Glutamatergic neuron (in vitro differentiated cells): ENCODE data around the gene NCF4. TPM values are rescaled to one million over a fixed set of nuclear protein-coding genes. Genes with fewer than 3 reads are reported as not detected.

ENCODE experiments used
- DNase-seq: peaks from one replicate; pipeline ENCODE4 v3.0.0; 2022
- H3K27ac Mint-ChIP-seq: one replicate; pipeline ENCODE4 v1.8.0; 2020; ENCODE audit warnings: mild to moderate bottlenecking, mixed read lengths, inconsistent platforms; ENCODE audit not compliant: unreplicated experiment
- H3K27me3 Mint-ChIP-seq: one replicate; pipeline ENCODE4 v1.8.0; 2020; ENCODE audit warnings: mild to moderate bottlenecking, moderate library complexity, mixed read lengths, inconsistent platforms; ENCODE audit not compliant: unreplicated experiment
- H3K36me3 Mint-ChIP-seq: one replicate; pipeline ENCODE4 v1.8.0; 2020; ENCODE audit warnings: mild to moderate bottlenecking, mixed read lengths, inconsistent platforms; ENCODE audit not compliant: unreplicated experiment
- H3K4me1 Mint-ChIP-seq: one replicate; pipeline ENCODE4 v1.8.0; 2020; ENCODE audit warnings: mild to moderate bottlenecking, low read depth, mixed read lengths, inconsistent platforms; ENCODE audit not compliant: unreplicated experiment
- H3K4me3 Mint-ChIP-seq: one replicate; pipeline ENCODE4 v1.8.0; 2020; ENCODE audit warnings: mild to moderate bottlenecking, mixed read lengths, inconsistent platforms; ENCODE audit not compliant: unreplicated experiment
- H3K9me3 Mint-ChIP-seq: one replicate; pipeline ENCODE4 v1.8.0; 2020; ENCODE audit warnings: mild to moderate bottlenecking, moderate library complexity, mixed read lengths, inconsistent platforms; ENCODE audit not compliant: unreplicated experiment
- total RNA-seq: library from RNA; stranded (reverse); fragmentation: NEBNext Ultra II Directional; extraction: Animal tissue kit (Norgen Biotek cat#: 25700); gene quantifications from one replicate; pipeline ENCODE4 v1.2.1, GENCODE V29; 2021; ENCODE audit not compliant: unreplicated experiment
- TF ChIP-seq, protein P1 (sequence below): fragments of 200-600 bp; sonication (generic); IDR thresholded peaks from one replicate; pipeline ENCODE4 v1.5.0; 2021; ENCODE audit not compliant: partially characterized antibody, unreplicated experiment

NCF4 gene
- total RNA-seq, 1 donor from 2014 or later, result not detected

DNA sequence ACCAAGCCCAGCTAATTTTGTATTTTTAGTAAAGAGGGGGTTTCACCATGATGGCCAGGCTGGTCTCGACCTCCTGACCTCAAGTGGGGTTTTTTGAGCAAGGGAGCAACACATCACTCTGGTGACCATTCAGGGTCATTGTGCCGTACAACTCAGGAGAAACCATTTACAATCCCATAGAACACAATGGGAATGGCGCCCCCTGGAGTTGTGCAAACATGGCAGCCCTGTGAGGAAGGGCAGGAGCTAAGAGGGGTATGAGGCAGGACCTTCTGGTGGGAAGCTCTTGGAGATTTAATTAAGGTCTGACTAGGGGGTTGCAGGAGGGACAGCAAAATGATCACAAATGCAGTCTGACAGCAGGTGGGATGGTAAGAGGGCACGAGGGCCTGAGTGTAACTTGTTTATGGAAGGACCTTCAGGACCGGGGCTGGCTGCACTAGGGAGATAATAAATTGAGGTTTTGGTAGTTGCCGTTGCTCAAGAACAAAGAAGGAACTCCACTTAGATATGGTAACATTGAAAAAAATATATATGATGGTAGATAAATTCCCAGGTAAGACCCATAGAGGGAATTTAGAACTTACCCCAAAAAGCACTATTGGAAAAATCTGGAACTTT lies 43.6 kb downstream of the NCF4 start:
- H3K27ac Mint-ChIP-seq, result no peak overlapping the region
- no peak for DNase-seq
- no peaks in the 10 kb centered on the region for H3K36me3 Mint-ChIP-seq
- no peaks in the 10 kb centered on the region for H3K9me3 Mint-ChIP-seq
- no peak overlapping the region for H3K4me3 Mint-ChIP-seq
- peaks cover 6% of the 10 kb centered on the region for H3K27me3 Mint-ChIP-seq
- TF ChIP-seq, protein P1, sequence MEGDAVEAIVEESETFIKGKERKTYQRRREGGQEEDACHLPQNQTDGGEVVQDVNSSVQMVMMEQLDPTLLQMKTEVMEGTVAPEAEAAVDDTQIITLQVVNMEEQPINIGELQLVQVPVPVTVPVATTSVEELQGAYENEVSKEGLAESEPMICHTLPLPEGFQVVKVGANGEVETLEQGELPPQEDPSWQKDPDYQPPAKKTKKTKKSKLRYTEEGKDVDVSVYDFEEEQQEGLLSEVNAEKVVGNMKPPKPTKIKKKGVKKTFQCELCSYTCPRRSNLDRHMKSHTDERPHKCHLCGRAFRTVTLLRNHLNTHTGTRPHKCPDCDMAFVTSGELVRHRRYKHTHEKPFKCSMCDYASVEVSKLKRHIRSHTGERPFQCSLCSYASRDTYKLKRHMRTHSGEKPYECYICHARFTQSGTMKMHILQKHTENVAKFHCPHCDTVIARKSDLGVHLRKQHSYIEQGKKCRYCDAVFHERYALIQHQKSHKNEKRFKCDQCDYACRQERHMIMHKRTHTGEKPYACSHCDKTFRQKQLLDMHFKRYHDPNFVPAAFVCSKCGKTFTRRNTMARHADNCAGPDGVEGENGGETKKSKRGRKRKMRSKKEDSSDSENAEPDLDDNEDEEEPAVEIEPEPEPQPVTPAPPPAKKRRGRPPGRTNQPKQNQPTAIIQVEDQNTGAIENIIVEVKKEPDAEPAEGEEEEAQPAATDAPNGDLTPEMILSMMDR, result no peak
- peaks cover 4% of the 10 kb centered on the region for H3K4me1 Mint-ChIP-seq

DNA sequence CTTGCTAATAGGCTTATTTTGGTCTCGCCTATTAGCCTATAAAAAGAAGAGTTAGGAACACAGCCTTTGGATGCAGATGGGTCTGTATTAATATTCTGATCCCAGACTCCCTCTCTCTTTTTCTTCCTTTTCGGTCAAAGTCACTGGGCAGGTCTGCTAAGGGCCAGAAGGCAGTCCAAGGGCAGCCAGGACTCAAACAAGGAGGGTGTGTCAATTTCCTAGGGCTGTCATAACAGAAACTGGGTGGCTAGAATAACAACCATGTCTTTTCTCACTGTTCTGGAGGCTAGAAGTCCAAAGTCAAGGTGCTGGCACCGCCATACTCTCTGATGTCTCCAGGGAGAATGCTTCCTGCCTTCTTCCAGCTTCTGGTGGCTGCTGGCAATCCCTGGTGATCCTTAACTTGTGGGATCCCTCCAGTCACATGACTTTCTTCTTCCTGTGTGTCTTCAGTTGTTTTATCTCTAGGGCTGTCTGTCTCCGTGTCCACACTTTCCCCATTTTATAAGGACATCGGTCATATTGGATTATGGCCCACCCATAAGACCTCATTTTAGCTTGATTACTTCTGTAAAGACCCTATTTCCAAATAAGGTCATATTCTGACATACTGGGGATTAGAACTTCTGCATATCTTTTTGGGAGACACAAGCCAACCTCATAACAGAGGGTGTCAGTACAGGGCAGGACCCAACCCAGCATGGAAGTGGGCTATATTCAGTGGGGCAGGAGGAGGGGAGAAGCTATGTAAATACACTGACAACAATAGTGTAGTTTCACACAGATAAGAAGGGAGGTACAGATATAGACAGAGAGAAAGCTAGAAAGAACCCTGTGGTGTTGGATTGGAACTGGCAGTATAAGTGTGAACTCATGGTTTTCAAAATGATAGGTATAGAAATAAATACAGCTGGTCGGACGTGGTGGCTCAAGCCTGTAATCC lies 46.7 kb downstream of the NCF4 start:
- no peak for DNase-seq
- Mint-ChIP-seq H3K27me3 (peaks cover 4% of the 10 kb centered on the region), H3K36me3 (no peaks in the 10 kb centered on the region), H3K4me1 (no peaks in the 10 kb centered on the region), H3K27ac (no peak overlapping the region), H3K4me3 (no peak overlapping the region), H3K9me3 (no peaks in the 10 kb centered on the region)
- TF ChIP-seq, protein P1, result no peak

DNA sequence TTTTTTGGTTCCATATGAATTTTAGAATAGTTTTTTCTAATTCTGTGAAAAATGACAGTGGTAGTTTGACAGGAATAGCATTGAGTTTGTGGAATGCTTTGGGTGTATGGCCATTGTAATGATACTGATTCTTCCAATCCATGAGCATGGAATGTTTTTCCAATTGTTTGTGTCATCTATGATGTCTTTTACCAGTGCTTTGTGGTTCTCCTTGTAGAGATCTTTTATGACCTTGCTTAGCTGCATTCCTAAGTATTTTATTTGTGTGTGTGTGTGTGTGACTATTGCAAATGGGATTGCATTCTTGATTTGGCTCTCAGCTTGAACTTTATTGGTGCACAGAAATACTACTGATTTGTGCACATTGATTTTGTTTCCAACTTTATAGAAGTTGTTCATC lies 49.7 kb downstream of the NCF4 start:
- H3K27me3 Mint-ChIP-seq, result peaks cover 2% of the 10 kb centered on the region
- H3K27ac Mint-ChIP-seq, result no peak overlapping the region
- no peaks in the 10 kb centered on the region for H3K36me3 Mint-ChIP-seq
- DNase-seq, result no peak
- H3K9me3 Mint-ChIP-seq, result no peaks in the 10 kb centered on the region
- TF ChIP-seq, protein P1, result no peak
- no peak overlapping the region for H3K4me3 Mint-ChIP-seq
- H3K4me1 Mint-ChIP-seq, result no peaks in the 10 kb centered on the region

DNA sequence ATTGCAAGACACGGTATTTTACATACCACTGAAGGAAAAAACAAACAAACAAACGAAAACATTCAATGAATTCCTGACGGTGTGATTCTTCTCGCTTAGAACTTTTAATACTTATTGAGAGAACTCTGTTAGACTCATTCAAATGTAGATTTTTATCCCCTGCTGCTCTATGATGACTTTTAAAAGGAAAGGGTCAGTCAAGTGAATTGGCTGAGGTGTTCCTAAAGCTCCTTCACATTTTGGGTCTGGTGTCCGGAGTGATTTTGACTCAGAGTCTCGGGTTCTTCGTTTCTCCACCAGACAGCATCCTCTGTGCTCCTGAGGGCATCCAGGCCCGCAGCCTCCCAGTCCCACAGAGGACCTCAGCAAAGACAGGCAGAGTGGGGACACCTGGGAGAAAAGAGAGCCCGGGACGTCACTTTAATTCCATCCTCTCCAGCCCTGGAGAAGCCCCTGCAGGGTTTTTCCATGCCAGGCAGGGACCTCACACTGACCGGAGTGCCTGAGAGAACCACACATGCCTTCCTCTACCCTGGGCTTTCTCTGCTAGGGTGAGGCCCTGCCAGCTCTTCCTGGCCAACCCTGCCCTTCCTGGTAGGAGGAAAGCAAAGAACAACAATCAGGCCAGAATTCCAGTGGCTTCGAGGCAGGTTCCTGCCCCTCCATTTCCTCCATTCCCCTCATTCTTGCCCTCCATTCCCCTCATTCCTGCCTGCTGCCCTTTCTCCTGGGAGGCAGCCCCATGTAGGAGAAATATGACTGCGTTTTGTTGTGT lies 51.3 kb downstream of the NCF4 start:
- Mint-ChIP-seq H3K36me3 (no peaks in the 10 kb centered on the region), H3K4me3 (no peak overlapping the region), H3K27me3 (peaks cover 2% of the 10 kb centered on the region), H3K9me3 (no peaks in the 10 kb centered on the region), H3K4me1 (no peaks in the 10 kb centered on the region), H3K27ac (no peak overlapping the region)
- DNase-seq, result no peak
- TF ChIP-seq, protein P1, result no peak
